Thyroid gland (tissue), 4 donors: Measurements from ENCODE around the gene NUBP2. TPM values are rescaled to one million over a fixed set of nuclear protein-coding genes. Genes with fewer than 3 reads are reported as not detected.

Experiments used
- DNase-seq, 2 donors: peaks; one replicate each; pipeline ENCODE4 v3.0.0-alpha.2; 2019
- H3K27ac ChIP-seq, 3 donors: fragments of 200-600 bp; sonication (generic); 1 replicate in 2 of 3; 2 replicates in 1 of 3; pipeline ENCODE4 v1.5.1; 2016 to 2019; ENCODE audit warnings: mild to moderate bottlenecking in 1 of 3, moderate library complexity in 1 of 3
- H3K27me3 ChIP-seq: fragments of 200-600 bp; sonication (generic); one replicate; pipeline ENCODE4 v1.5.1; 2019
- H3K36me3 ChIP-seq, 2 donors: fragments of 200-600 bp; sonication (generic); one replicate each; pipeline ENCODE4 v1.5.1; 2016 to 2019
- H3K4me1 ChIP-seq, 2 donors: fragments of 200-600 bp; sonication (generic); one replicate each; pipeline ENCODE4 v1.5.1; 2017 to 2019
- H3K4me3 ChIP-seq, 3 donors: fragments of 200-600 bp; sonication (generic); replicated peaks in 1 of 3; 1 replicate in 2 of 3; 2 replicates in 1 of 3; pipeline ENCODE4 v1.5.1; 2016; ENCODE audit warnings: mild to moderate bottlenecking in 1 of 3
- H3K9me3 ChIP-seq: fragments of 200-600 bp; sonication (generic); one replicate; pipeline ENCODE4 v1.5.1; 2017
- POLR2A ChIP-seq, 2 donors: fragments of 450-650 bp; IDR thresholded peaks; one replicate each; pipeline ENCODE4 v1.6.1; 2017; ENCODE audit warnings: antibody characterized with exemption in 2 of 2, mild to moderate bottlenecking in 2 of 2, moderate library complexity in 1 of 2
- whole genome bisulfite sequencing, 2 donors: methylation state at CpG; one replicate each; pipeline ENCODE4 v1.1.5; 2017; 5-methylcytosine and 5-hydroxymethylcytosine counted together
- intact Hi-C: fragments of 100-400 bp; cut with DNase I; formaldehyde crosslinking; loops from one replicate; pipeline ENCODE4 v1.15.1; 2023
- total RNA-seq, 4 donors: library from RNA; depleted of rRNA; stranded (reverse); fragments of >200 nt; gene quantifications; one replicate each; pipeline ENCODE4 v1.2.3, GENCODE V29; 2016
- TF ChIP-seq, protein P1 (sequence below), 6 experiments: fragments of 200-600 bp in 3 of 6; fragments of 450-650 bp in 3 of 6; sonication (generic) in 3 of 6; IDR thresholded peaks; one replicate each; pipeline ENCODE4 v1.5.1; 2016 to 2019; ENCODE audit warnings: antibody characterized with exemption in 6 of 6, mild to moderate bottlenecking in 2 of 6, inconsistent platforms in 1 of 6, moderate library complexity in 1 of 6

The NUBP2 gene
- total RNA-seq, 4 donors from 2014 or later, result 47.3 to 122 (median 106) TPM

DNA sequence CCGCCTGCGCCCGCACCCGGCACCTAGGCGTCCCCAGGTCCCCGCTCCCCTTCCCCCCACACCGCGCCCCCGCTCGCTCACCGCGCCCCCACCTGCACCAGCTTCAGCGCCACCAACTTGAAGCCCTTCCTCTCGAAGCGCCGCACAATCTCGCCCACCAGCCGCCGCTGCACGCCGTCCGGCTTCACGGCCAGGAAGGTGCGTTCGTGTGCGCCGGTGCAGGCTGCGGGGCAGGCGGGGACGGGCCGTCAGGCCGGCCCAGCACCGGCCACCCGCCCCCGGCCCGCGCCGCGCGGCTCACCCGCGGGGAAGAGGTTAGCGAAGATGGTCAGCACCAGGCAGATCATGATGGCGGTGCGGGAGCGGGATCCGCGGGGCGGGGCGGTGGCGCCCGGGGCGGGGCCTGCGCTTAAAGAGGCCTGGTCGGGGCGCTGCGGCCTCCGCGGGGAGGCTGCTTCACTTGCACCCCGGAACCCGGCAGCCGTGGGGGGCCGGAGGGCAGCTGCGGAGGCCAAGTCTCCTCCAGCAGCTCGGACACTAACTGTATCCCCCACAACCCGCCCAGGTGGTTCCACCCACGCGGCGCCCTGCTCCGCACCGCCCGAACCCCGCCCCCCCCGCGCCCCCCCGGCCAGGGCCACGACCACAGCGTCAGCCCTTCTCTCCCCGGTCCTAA is 11.4 kb upstream of the NUBP2 start, which contains the start of gene NME3:
Gene NME3 (minus strand): TSS at position 356 of the 676 bp plus-strand sequence. CDS start 9 bp downstream, at position 347.
- DNase-seq, result peak; percentile 71 to 74
- no peaks in the 10 kb centered on the region for H3K27me3 ChIP-seq
- WGBS, 2 donors, result 0% methylated on average over 4 to 8 of the region's 79 CpGs
- no peaks in the 10 kb centered on the region for H3K9me3 ChIP-seq
- H3K27ac ChIP-seq, result peak within 1 kb of the TSS; percentile 46 to 64 (median 48)
- TF ChIP-seq, protein P1, sequence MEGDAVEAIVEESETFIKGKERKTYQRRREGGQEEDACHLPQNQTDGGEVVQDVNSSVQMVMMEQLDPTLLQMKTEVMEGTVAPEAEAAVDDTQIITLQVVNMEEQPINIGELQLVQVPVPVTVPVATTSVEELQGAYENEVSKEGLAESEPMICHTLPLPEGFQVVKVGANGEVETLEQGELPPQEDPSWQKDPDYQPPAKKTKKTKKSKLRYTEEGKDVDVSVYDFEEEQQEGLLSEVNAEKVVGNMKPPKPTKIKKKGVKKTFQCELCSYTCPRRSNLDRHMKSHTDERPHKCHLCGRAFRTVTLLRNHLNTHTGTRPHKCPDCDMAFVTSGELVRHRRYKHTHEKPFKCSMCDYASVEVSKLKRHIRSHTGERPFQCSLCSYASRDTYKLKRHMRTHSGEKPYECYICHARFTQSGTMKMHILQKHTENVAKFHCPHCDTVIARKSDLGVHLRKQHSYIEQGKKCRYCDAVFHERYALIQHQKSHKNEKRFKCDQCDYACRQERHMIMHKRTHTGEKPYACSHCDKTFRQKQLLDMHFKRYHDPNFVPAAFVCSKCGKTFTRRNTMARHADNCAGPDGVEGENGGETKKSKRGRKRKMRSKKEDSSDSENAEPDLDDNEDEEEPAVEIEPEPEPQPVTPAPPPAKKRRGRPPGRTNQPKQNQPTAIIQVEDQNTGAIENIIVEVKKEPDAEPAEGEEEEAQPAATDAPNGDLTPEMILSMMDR (IDR thresholded peaks at IDR 0.05), result no peak
- no peak for TF ChIP-seq POLR2A (IDR thresholded peaks at IDR 0.05)
- H3K36me3 ChIP-seq, result peaks cover 14 to 21% of the 10 kb centered on the region in 2 donors
- intact Hi-C loops, result no loop called here
- peaks cover 23 to 26% of the 10 kb centered on the region in 2 donors for H3K4me1 ChIP-seq
- peak within 1 kb of the TSS; percentile 86 to 97 (median 86) for H3K4me3 ChIP-seq

DNA sequence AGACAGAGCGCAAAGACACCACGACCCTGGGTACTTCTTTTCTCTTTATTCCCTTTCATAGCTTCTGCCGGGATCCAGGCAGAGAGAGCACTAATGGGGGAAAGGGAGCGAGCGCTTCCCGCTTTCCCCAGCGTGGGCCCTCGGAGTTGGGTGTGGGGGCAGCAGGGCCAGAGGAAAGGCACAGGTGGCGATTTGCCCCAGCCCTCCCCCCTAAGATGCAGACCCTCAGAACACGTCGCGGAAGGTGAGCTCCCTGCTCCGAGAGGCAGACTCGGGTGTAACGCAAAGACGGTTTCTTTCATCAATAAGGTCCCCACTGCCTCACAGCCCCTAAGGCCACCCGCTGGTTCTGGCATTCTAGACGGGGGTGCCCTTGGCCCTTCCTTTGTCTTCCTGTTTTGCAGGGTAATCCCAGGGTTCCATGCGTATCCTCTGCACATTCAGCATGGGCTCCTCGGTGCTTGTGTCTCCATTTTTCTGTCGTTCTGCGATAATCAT is 10.8 kb upstream of the NUBP2 start:
- 17 to 19% methylated on average over 20 to 22 of the region's 22 CpGs for WGBS, 2 donors
- DNase-seq, result no peak
- Histone ChIP-seq H3K27me3 (no peaks in the 10 kb centered on the region), H3K9me3 (no peaks in the 10 kb centered on the region), H3K4me3 (peak overlapping the region in 2 of 3 donors; percentile 86), H3K27ac (peak overlapping the region in 2 of 3 donors; percentile 36 to 48), H3K4me1 (peaks cover 23 to 26% of the 10 kb centered on the region in 2 donors), H3K36me3 (peaks cover 14 to 23% of the 10 kb centered on the region in 2 donors)
- intact Hi-C loops, result no loop called here
- TF ChIP-seq POLR2A (IDR thresholded peaks at IDR 0.05), result no peak
- TF ChIP-seq, protein P1 (IDR thresholded peaks at IDR 0.05), result no peak

DNA sequence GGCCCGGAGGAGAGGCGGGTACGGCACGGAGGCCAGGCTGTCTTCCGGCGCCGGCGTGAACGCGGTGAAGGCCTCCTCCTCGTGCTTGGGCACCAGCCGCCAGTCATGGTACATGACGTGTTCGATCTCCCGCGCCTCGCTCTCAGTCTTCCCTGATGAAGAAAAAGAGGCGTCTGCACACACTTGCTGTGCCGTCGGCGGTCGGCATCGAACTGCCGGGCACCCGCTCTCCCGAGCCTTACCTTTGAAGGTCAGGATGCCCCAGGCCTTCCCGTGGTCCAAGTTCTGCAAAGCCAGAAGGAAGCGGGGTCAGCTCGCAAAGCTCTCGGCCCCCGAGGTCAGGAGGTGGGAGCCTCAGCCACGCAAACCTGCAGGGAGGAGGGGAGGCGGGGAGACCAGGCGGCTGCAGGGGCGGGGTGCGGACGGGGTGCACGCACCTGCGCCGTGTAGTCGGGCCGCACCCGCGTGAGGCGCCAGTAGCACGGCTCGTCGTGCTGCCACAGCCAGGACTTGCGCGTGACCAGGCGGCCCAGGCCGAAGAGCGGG is 10.3 kb upstream of the NUBP2 start, which contains the start of gene EME2:
Gene EME2 (plus strand): TSS at position 449 of the 546 bp plus-strand sequence. CDS start 418 bp downstream, outside the sequence.
- H3K9me3 ChIP-seq, result no peaks in the 10 kb centered on the region
- DNase-seq, result peak in 1 of 2 donors; percentile 30
- peaks cover 17 to 23% of the 10 kb centered on the region in 2 donors for H3K36me3 ChIP-seq
- 1 to 4% methylated on average over 13 to 24 of the region's 53 CpGs for WGBS, 2 donors
- H3K27ac ChIP-seq, result peak within 1 kb of the TSS; percentile 83 to 91 (median 90)
- H3K27me3 ChIP-seq, result no peaks in the 10 kb centered on the region
- peaks cover 23 to 26% of the 10 kb centered on the region in 2 donors for H3K4me1 ChIP-seq
- intact Hi-C loops, result no loop called here
- H3K4me3 ChIP-seq, result peak within 1 kb of the TSS; percentile 85 to 86 (median 86)
- TF ChIP-seq, protein P1 (IDR thresholded peaks at IDR 0.05), result no peak
- TF ChIP-seq POLR2A (IDR thresholded peaks at IDR 0.05), result no peak

DNA sequence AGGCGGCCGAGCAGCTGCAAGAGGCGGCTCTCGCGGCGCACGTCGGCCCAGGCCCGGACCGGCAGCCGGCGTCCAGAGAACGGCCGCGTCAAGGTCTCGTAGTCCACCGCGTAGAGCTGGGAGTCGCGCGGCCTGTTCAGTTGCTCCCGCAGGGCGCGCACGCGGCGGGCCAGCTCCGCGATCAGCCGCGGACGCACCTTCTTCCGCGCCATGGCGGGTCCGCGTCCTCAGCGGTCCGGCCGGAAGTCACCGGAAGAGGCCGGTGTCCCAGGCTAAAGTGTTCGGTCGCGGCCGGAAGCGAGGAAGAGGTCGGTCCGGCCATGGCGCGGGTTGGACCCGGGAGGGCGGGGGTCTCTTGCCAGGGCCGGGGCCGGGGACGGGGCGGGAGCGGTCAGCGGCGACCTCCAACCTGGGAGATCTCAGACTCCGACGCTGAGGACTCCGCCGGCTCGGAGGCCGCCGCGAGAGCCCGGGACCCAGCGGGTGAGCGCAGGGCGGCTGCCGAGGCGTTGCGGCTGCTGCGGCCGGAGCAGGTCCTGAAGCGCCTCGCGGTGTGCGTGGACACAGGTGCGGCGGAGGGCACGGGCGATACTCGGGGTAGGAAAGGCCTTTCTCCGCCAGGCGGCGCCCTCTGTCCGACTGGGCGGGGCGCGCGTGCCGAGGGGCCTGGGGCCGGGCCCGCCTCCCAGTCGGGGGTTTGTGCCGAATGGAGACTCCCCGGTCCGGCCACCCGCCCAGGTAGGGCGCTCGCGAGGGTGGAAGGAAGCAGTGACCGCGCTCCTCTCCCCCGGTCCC is 9.7 kb upstream of the NUBP2 start, which contains the start of gene MRPS34:
Gene MRPS34 (minus strand): TSS at position 227 of the 795 bp plus-strand sequence. CDS start 15 bp downstream, at position 212.
- Histone ChIP-seq H3K9me3 (no peaks in the 10 kb centered on the region), H3K36me3 (peaks cover 17 to 23% of the 10 kb centered on the region in 2 donors), H3K27ac (peak within 1 kb of the TSS; percentile 83 to 91 (median 90)), H3K4me3 (peak within 1 kb of the TSS; percentile 85 to 86 (median 86)), H3K27me3 (no peaks in the 10 kb centered on the region), H3K4me1 (peaks cover 23 to 26% of the 10 kb centered on the region in 2 donors)
- 0% methylated on average over 1 to 32 of the region's 108 CpGs for WGBS, 2 donors
- intact Hi-C loops, result no loop called here
- DNase-seq, result peak; percentile 83 to 84
- peak in 1 of 2 donors; percentile 65 for TF ChIP-seq POLR2A (IDR thresholded peaks at IDR 0.05)
- TF ChIP-seq, protein P1 (IDR thresholded peaks at IDR 0.05), result peak; percentile 48 to 82 (median 70)
